Jurkat, Clone E6-1 (cell line): ENCODE measurements around the gene DUSP21. TPM values are rescaled to one million over a fixed set of nuclear protein-coding genes. Genes with fewer than 3 reads are reported as not detected.
"Not testable (repeated sequence)": the region's sequence is repeated elsewhere in the genome, so short reads cannot be mapped to it uniquely, and the experiment has no call there.

Experiments used
- DNase-seq: peaks from one replicate; pipeline ENCODE4 v3.0.0-alpha.2; 2011; ENCODE audit warnings: low read depth, low spot score
- H3K4me3 ChIP-seq: 2 replicates; pipeline ENCODE4 v1.5.1; 2011; ENCODE audit warnings: mild to moderate bottlenecking, low read length, control low read depth, moderate library complexity
- polyA plus RNA-seq: library from polyadenylated mRNA; unstranded; fragments of >200 nt; gene quantifications from one replicate; pipeline ENCODE4 v1.2.1, GENCODE V29; 2012; ENCODE audit warnings: missing spikeins; ENCODE audit not compliant: insufficient read length, insufficient read depth

Gene DUSP21
- not detected for polyA plus RNA-seq

GRCh38 chrX:44843753-44844152, at the start of gene DUSP21:
Gene DUSP21 (plus strand): TSS chrX:44844021. CDS start chrX:44844133, 112 bp downstream.
- no peak for DNase-seq
- H3K4me3 ChIP-seq, result no peak within 1 kb of the TSS

GRCh38 chrX:44795945-44796450, 47.8 kb upstream of the DUSP21 start:
- no peak overlapping the region for H3K4me3 ChIP-seq
- DNase-seq, result no peak

- H3K4me3 ChIP-seq, result no peak overlapping the region
- DNase-seq, result no peak
Observed at GRCh38 chrX:44802613-44803012, 41.2 kb upstream of the DUSP21 start.

- DNase-seq, result no peak
- H3K4me3 ChIP-seq, result no peak overlapping the region
Observed at GRCh38 chrX:44815681-44816080, 28.1 kb upstream of the DUSP21 start.

- no peak for DNase-seq
- H3K4me3 ChIP-seq, result no peak overlapping the region
Observed at GRCh38 chrX:44816367-44816766, 27.5 kb upstream of the DUSP21 start.

GRCh38 chrX:44817029-44817428, 26.8 kb upstream of the DUSP21 start:
- no peak overlapping the region for H3K4me3 ChIP-seq
- no peak for DNase-seq

- DNase-seq, result no peak
- no peak overlapping the region for H3K4me3 ChIP-seq
Observed at GRCh38 chrX:44822601-44823000, 21.2 kb upstream of the DUSP21 start.

- not testable (repeated sequence) for DNase-seq, H3K4me3 ChIP-seq
Observed at GRCh38 chrX:44823193-44823592, 20.6 kb upstream of the DUSP21 start.

GRCh38 chrX:44828008-44828605, 15.7 kb upstream of the DUSP21 start:
- no peak overlapping the region for H3K4me3 ChIP-seq
- DNase-seq, result no peak

GRCh38 chrX:44829832-44830231, 14.0 kb upstream of the DUSP21 start:
- H3K4me3 ChIP-seq, result no peak overlapping the region
- DNase-seq, result no peak

GRCh38 chrX:44842550-44843317, 1.1 kb upstream of the DUSP21 start:
- DNase-seq, result no peak
- no peak overlapping the region for H3K4me3 ChIP-seq

GRCh38 chrX:44843318-44843702, 511 bp upstream of the DUSP21 start:
- H3K4me3 ChIP-seq, result no peak overlapping the region
- DNase-seq, result no peak

GRCh38 chrX:44844204-44844603, 383 bp downstream of the DUSP21 start:
- H3K4me3 ChIP-seq, result no peak overlapping the region
- DNase-seq, result no peak

GRCh38 chrX:44850891-44851290, 7.1 kb downstream of the DUSP21 start:
- not testable (repeated sequence) for H3K4me3 ChIP-seq, DNase-seq

- H3K4me3 ChIP-seq, result no peak overlapping the region
- DNase-seq, result no peak
Observed at GRCh38 chrX:44871114-44871645, 27.4 kb downstream of the DUSP21 start.

- H3K4me3 ChIP-seq, result peak overlapping the region; percentile 65
- no peak for DNase-seq
Observed at GRCh38 chrX:44871931-44872820, 28.4 kb downstream of the DUSP21 start.

- DNase-seq, result peak; percentile 93
- H3K4me3 ChIP-seq, result peak within 1 kb of the TSS; percentile 77
Observed at GRCh38 chrX:44872821-44873414, 29.1 kb downstream of the DUSP21 start, which contains the start of gene KDM6A. Gene KDM6A (plus strand): TSS chrX:44873188. CDS start chrX:44873552, 364 bp downstream.

- no peak for DNase-seq
- H3K4me3 ChIP-seq, result peak overlapping the region; percentile 77
Observed at GRCh38 chrX:44873415-44874276, 29.8 kb downstream of the DUSP21 start.
